GM13977 (cell line): ENCODE results near the gene RBP3.

Source experiments
- DNase-seq: peaks from one replicate; pipeline ENCODE4 v3.0.0; 2012; ENCODE audit warnings: low spot score
- CTCF ChIP-seq: IDR thresholded peaks from 2 replicates; pipeline ENCODE4 v1.5.1; 2012; ENCODE audit warnings: mild to moderate bottlenecking, control low read depth; ENCODE audit not compliant: insufficient read depth; ENCODE audit errors: extremely low read depth, missing control alignments
- in situ Hi-C: fragments of 300-500 bp; cut with MboI; formaldehyde crosslinking; loops from one replicate; pipeline ENCODE4 v1.12.0; 2022; ENCODE audit warnings: low sequenced_read_pairs, low pct_unique_long_range_greater_than_20kb, mixed read lengths, inconsistent platforms; ENCODE audit not compliant: unreplicated experiment

The RBP3 gene

DNA sequence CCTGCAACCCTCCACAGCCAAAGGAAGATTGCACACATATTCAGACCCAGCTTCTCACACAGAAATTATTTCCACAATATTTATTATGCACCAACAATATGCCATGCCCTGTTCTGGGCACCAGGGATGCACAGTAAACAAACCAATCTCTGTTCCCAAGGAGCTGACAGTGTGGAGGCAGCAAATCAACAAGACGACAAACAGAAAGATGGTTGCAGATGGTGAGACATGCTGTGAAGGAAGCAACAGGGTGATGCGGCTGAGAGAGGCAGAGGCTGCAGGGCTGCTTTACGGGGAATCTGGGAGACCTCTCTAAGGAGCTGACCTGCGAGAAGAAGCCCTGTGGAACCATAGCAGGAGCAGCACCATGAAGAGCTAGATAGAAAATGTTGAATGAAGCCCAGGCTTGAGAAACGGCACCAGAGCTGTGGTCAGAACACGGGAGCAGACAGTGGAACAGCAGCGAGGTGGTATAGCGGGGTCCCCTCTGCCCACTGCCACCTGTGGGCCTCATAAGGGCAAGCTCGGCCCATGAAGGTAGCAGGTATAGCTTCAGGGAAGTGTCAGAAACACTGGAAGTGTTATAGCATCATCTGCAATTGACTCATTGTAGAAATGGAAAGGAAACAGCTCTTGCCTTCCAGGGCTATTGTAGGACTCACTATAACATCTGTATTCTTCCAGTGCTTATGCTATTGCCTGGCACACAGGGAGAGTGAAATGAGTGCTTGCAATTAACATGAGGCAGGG, 17.4 kb downstream of the RBP3 start:
- DNase-seq: no peak
- in situ Hi-C loops: no loop called here

GRCh38 chr10:47366181-47366631, 18.0 kb downstream of the RBP3 start:
- no peak for TF ChIP-seq CTCF
- no peak for DNase-seq
- in situ Hi-C loops: no loop called here

More for the DNA sequence above, 17.4 kb downstream of the RBP3 start:
- no peak for TF ChIP-seq CTCF

DNA sequence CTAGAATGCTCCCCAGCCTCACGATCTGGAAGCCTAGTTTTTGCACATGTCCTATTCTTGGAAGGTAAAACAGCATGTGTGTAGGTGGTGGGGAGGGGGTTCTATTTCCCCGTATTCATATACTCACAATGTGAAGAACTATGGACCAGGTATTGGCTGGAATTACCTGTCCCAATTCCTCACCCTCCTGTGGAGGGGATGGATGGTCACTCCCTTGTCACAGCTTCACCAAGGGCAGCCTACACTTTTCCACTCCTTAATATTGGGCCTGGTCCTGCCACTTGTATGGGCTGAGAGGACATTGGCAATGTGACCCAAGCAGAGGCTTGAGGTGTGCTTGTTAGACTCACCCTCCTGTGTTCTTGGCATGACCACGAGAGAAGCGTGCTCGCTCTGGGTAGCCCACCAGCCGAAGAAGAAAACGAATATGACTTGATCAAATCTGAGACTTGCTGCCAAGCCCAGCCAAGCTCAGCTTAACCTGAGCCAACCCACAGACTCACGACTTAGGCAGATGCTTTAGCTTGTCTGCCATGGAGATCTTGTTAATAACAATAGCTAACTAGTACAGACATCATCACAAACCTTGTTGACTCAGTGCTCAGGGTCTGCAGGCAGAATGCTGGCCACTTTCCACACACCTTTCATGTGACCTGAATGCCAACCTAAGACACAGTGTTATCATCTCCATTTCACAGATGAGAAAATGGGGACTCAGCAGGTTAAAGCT, 18.7 kb downstream of the RBP3 start:
- in situ Hi-C loops: no loop called here
- DNase-seq: no peak
- TF ChIP-seq CTCF: no peak

DNA sequence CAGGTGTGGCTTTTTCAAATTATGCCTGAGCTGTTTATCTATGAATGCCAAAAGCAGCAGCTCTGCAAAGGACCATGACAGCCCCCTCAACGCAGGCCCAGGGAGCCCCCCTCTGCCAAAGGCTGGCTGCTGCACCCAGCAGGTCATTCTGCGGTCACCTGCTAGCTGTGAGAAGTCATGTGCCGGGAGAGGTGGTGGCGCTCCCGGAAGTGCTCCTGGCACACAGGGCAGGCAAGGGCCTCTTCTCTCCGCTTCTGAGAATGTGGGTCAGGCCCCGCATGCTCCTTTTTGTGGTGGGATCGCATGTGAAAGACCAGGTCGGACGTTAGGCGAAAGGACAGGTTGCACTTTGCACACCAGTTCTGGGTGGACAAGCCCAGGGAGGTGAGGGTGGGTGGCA, 19.5 kb downstream of the RBP3 start:
- in situ Hi-C loops: no loop called here
- DNase-seq: no peak

GRCh38 chr10:47368431-47369180, 20.4 kb downstream of the RBP3 start:
- no peak for TF ChIP-seq CTCF
- in situ Hi-C loops: no loop called here
- no peak for DNase-seq

More for the DNA sequence above, 19.5 kb downstream of the RBP3 start:
- no peak for TF ChIP-seq CTCF

DNA sequence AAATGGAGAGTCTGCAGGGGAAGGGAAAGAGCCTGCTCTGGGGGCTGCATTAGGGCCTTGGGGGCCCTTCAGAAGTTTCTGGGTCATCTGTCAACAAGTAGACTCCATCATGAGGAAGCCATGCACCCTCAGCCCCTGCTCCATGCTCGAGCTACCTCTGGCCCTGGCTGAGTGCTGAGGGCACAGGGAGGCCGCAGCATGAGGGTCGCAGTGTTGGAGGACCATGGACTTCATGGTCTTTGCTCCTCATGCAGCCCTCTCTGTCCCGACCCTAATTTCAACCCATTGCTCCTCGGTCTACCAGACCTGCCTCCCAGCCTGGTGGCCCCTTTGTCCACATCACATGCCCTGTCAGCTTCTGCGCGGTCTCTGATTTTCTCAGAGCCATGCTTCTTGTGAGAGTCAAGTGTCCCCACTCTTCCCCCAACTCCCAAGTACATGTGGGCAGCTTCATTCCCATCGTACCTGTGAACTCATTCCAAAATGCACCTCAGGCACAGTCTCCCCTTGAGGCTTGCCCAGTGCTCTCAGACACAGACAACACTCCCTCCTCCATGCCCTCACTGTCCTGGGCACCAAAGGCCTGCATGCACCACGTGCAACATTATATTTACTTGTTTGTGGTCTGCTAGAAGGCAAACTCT, 21.2 kb downstream of the RBP3 start:
- TF ChIP-seq CTCF: no peak

More for the DNA sequence above, 21.2 kb downstream of the RBP3 start:
- in situ Hi-C loops: no loop called here
- DNase-seq: no peak
